Subcutaneous abdominal adipose tissue (tissue), 5 donors: ENCODE results near the gene ADAM12.

Experiments used
- H3K27ac ChIP-seq: one replicate; pipeline ENCODE4 v1.7.0; 2013; ENCODE audit warnings: low read depth, mild to moderate bottlenecking, inconsistent platforms, low read length, moderate library complexity
- H3K27me3 ChIP-seq, 5 donors: one replicate each; pipeline ENCODE4 v1.7.0; 2013; ENCODE audit warnings: low read length in 5 of 5, inconsistent platforms in 1 of 5; ENCODE audit not compliant: control insufficient read depth in 5 of 5, insufficient read depth in 4 of 5
- H3K36me3 ChIP-seq, 5 donors: one replicate each; pipeline ENCODE4 v1.7.0; 2013; ENCODE audit warnings: low read length in 5 of 5; ENCODE audit not compliant: control insufficient read depth in 5 of 5, insufficient read depth in 5 of 5
- H3K4me1 ChIP-seq, 5 donors: one replicate each; pipeline ENCODE4 v1.7.0; 2013; ENCODE audit warnings: low read length in 5 of 5, mild to moderate bottlenecking in 3 of 5, moderate library complexity in 1 of 5; ENCODE audit not compliant: control insufficient read depth in 5 of 5, insufficient read depth in 5 of 5
- H3K4me3 ChIP-seq, 5 donors: one replicate each; pipeline ENCODE4 v1.7.0; 2013; ENCODE audit warnings: low read length in 5 of 5, low read depth in 1 of 5
- H3K9ac ChIP-seq, 5 donors: one replicate each; pipeline ENCODE4 v1.7.0; 2013; ENCODE audit warnings: low read length in 5 of 5, mild to moderate bottlenecking in 4 of 5, moderate library complexity in 3 of 5
- H3K9me3 ChIP-seq, 5 donors: one replicate each; pipeline ENCODE4 v1.7.0; 2013; ENCODE audit warnings: low read length in 5 of 5; ENCODE audit not compliant: control insufficient read depth in 5 of 5
- donor health status: healthy.
- donor health status: healthy.
- donor health status: healthy.
- donor health status: healthy.
- donor health status: healthy.

Gene ADAM12

GRCh38 chr10:126425032-126425431, 36.8 kb upstream of the ADAM12 start:
- Histone ChIP-seq H3K27ac (no peak overlapping the region), H3K9me3 (peaks cover 0 to 12% (median 10%) of the 10 kb centered on the region in 5 donors), H3K4me1 (peaks cover 2 to 25% (median 13%) of the 10 kb centered on the region in 5 donors), H3K27me3 (no peaks in the 10 kb centered on the region), H3K36me3 (no peaks in the 10 kb centered on the region), H3K4me3 (no peak overlapping the region), H3K9ac (no peak overlapping the region)

- no peak overlapping the region for H3K9ac ChIP-seq
- H3K9me3 ChIP-seq, result peaks cover 0 to 14% (median 13%) of the 10 kb centered on the region in 5 donors
- H3K4me3 ChIP-seq, result no peak overlapping the region
- H3K27ac ChIP-seq, result no peak overlapping the region
- peaks cover 2 to 25% (median 13%) of the 10 kb centered on the region in 5 donors for H3K4me1 ChIP-seq
- H3K27me3 ChIP-seq, result no peaks in the 10 kb centered on the region
- H3K36me3 ChIP-seq, result no peaks in the 10 kb centered on the region
These were observed 35.6 kb upstream of the ADAM12 start for GRCh38 chr10:126423732-126424491.

GRCh38 chr10:126422567-126422966, 34.3 kb upstream of the ADAM12 start:
- Histone ChIP-seq H3K9ac (peak overlapping the region in 1 of 5 donors; percentile 44), H3K27me3 (no peaks in the 10 kb centered on the region), H3K27ac (peak overlapping the region; percentile 13), H3K36me3 (no peaks in the 10 kb centered on the region), H3K4me1 (peaks cover 2 to 25% (median 13%) of the 10 kb centered on the region in 5 donors), H3K4me3 (no peak overlapping the region), H3K9me3 (peaks cover 0 to 18% (median 17%) of the 10 kb centered on the region in 5 donors)

GRCh38 chr10:126421756-126422256, 33.5 kb upstream of the ADAM12 start:
- peaks cover 0 to 19% (median 18%) of the 10 kb centered on the region in 5 donors for H3K9me3 ChIP-seq
- H3K27ac ChIP-seq, result peak overlapping the region; percentile 13
- no peak overlapping the region for H3K4me3 ChIP-seq
- H3K27me3 ChIP-seq, result no peaks in the 10 kb centered on the region
- H3K4me1 ChIP-seq, result peaks cover 2 to 25% (median 13%) of the 10 kb centered on the region in 5 donors
- H3K9ac ChIP-seq, result peak overlapping the region in 1 of 5 donors; percentile 44
- no peaks in the 10 kb centered on the region for H3K36me3 ChIP-seq

DNA sequence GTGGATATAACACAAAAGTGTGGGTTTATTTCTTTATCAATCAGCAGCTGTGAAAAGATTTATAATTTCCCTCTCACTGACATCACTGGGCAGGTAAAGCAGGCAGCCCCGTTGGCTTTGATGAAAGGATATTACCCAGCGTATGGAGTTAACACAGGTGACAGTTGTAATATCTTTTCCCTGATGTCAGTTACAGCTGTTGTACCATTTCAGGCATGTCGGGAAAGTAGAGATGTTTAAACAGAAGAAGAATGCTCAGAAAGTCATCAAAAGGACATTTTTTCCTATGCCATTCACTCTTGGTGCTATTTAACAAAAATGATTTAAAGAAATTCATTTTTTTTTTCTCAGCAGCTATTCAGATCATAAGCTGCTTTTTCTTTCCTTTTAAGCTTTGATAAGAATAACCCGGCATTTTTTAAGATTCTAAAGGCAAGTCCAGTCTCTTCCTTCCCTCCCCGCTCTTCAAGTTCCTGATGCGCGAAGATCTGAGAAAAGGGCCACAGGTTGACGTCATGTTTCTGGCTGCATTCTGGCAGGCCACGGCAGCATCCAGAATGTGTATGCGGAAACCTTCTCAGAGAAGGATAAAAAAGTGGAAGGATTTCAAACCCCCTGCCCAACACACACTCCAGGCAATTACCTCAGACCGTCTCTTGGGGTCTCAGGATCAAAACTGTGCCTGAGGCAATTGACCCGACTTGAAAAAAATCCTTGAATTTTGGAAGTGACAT, 32.5 kb upstream of the ADAM12 start:
- Histone ChIP-seq H3K9ac (no peak overlapping the region), H3K27ac (peak overlapping the region; percentile 1), H3K27me3 (no peaks in the 10 kb centered on the region), H3K36me3 (no peaks in the 10 kb centered on the region), H3K9me3 (peaks cover 0 to 24% (median 18%) of the 10 kb centered on the region in 5 donors), H3K4me1 (peaks cover 2 to 18% (median 8%) of the 10 kb centered on the region in 5 donors), H3K4me3 (no peak overlapping the region)

GRCh38 chr10:126417220-126417825, 29.0 kb upstream of the ADAM12 start:
- no peak overlapping the region for H3K9ac ChIP-seq

DNA sequence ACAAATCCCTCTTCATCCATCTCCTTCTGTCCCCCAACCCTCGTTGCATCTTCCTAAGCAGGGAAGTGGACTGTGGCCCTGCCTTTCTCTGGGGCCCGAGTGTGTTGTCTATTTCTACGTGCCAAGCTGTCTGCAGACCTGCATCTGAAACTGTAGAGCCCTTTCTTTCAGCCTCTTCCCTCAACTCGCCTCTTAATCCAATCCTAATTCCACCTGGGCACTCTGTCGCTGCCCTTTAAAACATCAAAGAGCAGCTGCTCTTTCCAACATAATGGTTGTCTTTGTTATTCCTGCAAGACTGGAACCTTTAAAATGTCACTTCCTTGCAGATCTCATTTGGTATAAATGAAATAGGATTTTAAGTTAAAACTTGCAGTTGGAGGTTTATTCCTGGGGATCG, 21.5 kb upstream of the ADAM12 start:
- no peak overlapping the region for H3K9ac ChIP-seq
- H3K27me3 ChIP-seq, result no peaks in the 10 kb centered on the region
- H3K4me1 ChIP-seq, result peaks cover 0 to 14% (median 7%) of the 10 kb centered on the region in 5 donors

More at GRCh38 chr10:126417220-126417825, 29.0 kb upstream of the ADAM12 start:
- H3K9me3 ChIP-seq, result peaks cover 0 to 15% (median 6%) of the 10 kb centered on the region in 5 donors
- H3K27me3 ChIP-seq, result no peaks in the 10 kb centered on the region
- H3K36me3 ChIP-seq, result no peaks in the 10 kb centered on the region
- no peak overlapping the region for H3K27ac ChIP-seq
- H3K4me3 ChIP-seq, result no peak overlapping the region
- peaks cover 2 to 21% (median 12%) of the 10 kb centered on the region in 5 donors for H3K4me1 ChIP-seq

DNA sequence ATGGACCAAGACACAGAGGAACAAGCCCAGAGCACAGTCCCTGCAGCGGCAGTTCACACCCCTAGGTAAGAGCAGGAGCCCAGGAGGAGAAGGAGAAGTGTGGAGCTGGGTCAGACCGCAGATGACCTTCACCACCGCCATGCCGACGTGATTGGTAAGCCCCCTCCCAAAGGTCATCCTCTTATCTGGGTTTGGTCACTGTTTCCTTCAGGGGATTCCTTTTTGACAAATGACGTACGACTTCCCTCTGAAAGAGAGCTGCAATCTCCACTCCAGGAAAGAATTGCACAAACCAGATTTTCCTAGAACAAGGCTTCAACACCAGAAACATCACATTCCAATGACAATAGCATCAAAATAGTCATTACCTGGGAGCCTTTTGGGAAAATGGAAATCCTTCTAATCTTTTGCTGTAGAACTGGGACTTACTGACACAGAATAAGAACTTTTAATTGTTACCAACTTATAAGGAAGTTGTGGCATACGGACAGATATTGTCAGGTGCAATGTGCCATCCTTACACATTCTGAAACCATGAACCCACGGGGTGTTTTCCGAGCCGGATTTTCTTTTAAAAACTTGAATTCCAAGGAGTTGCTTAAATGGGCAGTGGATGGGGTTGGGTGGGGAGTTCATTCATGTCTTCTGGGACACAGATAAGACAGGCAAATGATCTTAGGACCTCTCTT, 20.8 kb upstream of the ADAM12 start:
- H3K27ac ChIP-seq, result no peak overlapping the region

More for the DNA sequence above, 21.5 kb upstream of the ADAM12 start:
- Histone ChIP-seq H3K4me3 (no peak overlapping the region), H3K9me3 (no peaks in the 10 kb centered on the region), H3K27ac (no peak overlapping the region), H3K36me3 (no peaks in the 10 kb centered on the region)

GRCh38 chr10:126407831-126408230, 19.6 kb upstream of the ADAM12 start:
- no peaks in the 10 kb centered on the region for H3K36me3 ChIP-seq
- H3K4me3 ChIP-seq, result no peak overlapping the region
- H3K27me3 ChIP-seq, result no peaks in the 10 kb centered on the region
- no peaks in the 10 kb centered on the region for H3K9me3 ChIP-seq
- H3K27ac ChIP-seq, result no peak overlapping the region
- no peak overlapping the region for H3K9ac ChIP-seq
- peaks cover 0 to 10% (median 4%) of the 10 kb centered on the region in 5 donors for H3K4me1 ChIP-seq

More for the DNA sequence above, 20.8 kb upstream of the ADAM12 start:
- Histone ChIP-seq H3K4me1 (peaks cover 0 to 14% (median 7%) of the 10 kb centered on the region in 5 donors), H3K27me3 (no peaks in the 10 kb centered on the region), H3K4me3 (no peak overlapping the region), H3K9ac (no peak overlapping the region), H3K36me3 (no peaks in the 10 kb centered on the region), H3K9me3 (no peaks in the 10 kb centered on the region)
